ENCODE results near the gene CRYBG2. TPM values are rescaled to one million over a fixed set of nuclear protein-coding genes. Genes with fewer than 3 reads are reported as not detected.
A peak's percentile ranks its signal among the peaks of the same experiment; 100 is the strongest.

The CRYBG2 gene
- total and polyA plus RNA-seq, 2 of the 13 experiments (the other 11 are each of a cell fraction or from before 2014, with no cell fraction given) = 1.3 to 2.9 TPM

DNA sequence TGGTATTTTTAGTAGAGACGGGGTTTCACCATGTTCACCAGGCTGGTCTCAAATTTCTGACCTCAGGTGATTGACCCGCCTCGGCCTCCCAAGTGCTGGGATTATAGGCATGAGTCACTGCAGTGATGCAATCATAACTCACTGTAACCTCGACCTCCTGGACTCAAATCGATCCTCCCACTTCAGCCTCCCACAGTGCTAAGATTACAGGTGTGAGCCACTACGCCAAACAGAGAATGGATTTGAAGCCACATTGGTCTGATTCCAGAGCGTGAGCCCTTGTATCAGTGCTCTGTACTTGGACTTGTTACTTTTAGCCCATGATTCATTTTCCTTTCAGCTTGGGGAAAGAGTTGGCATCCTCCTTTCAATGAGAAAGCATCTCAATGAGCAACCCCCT, 33.5 kb upstream of the CRYBG2 start (continued):
- TF ChIP-seq HNF4G (IDR thresholded peaks at IDR 0.05; ENCODE audit: borderline replicate concordance, low read depth, low read length) = peak; percentile 82; the same call in 1 of the 2 replicates
- peak; percentile 49; the same call in 1 of the 2 replicates for TF ChIP-seq HNF4G (CRISPR knock-in tag; IDR thresholded peaks at IDR 0.05; ENCODE audit: borderline replicate concordance, low read depth)
- TF ChIP-seq ZNF567 (CRISPR knock-in tag; IDR thresholded peaks at IDR 0.05; ENCODE audit: borderline replicate concordance) = no peak
- peak; percentile 84 for TF ChIP-seq THAP11 (CRISPR knock-in tag; IDR thresholded peaks at IDR 0.05)
- TF ChIP-seq, protein P1, sequence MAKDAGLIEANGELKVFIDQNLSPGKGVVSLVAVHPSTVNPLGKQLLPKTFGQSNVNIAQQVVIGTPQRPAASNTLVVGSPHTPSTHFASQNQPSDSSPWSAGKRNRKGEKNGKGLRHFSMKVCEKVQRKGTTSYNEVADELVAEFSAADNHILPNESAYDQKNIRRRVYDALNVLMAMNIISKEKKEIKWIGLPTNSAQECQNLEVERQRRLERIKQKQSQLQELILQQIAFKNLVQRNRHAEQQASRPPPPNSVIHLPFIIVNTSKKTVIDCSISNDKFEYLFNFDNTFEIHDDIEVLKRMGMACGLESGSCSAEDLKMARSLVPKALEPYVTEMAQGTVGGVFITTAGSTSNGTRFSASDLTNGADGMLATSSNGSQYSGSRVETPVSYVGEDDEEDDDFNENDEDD (CRISPR knock-in tag; IDR thresholded peaks at IDR 0.05; ENCODE audit: borderline replicate concordance) = peak; percentile 82; the same call in 1 of the 2 replicates
- TF ChIP-seq ZNF660 (CRISPR knock-in tag; IDR thresholded peaks at IDR 0.05; ENCODE audit: borderline replicate concordance, low read depth) = no peak
- TF ChIP-seq ZNF724P (CRISPR knock-in tag; IDR thresholded peaks at IDR 0.05; ENCODE audit: borderline replicate concordance) = no peak
- no peak for TF ChIP-seq U2AF1 (optimal IDR thresholded peaks at IDR 0.05; ENCODE audit: low read depth, low read length)
- TF ChIP-seq ZNF644 (CRISPR knock-in tag; IDR thresholded peaks at IDR 0.05; ENCODE audit: low read depth) = peak; percentile 85
- TF ChIP-seq, protein P2, sequence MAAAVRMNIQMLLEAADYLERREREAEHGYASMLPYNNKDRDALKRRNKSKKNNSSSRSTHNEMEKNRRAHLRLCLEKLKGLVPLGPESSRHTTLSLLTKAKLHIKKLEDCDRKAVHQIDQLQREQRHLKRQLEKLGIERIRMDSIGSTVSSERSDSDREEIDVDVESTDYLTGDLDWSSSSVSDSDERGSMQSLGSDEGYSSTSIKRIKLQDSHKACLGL (CRISPR knock-in tag; IDR thresholded peaks at IDR 0.05) = no peak
- TF ChIP-seq, protein P3, sequence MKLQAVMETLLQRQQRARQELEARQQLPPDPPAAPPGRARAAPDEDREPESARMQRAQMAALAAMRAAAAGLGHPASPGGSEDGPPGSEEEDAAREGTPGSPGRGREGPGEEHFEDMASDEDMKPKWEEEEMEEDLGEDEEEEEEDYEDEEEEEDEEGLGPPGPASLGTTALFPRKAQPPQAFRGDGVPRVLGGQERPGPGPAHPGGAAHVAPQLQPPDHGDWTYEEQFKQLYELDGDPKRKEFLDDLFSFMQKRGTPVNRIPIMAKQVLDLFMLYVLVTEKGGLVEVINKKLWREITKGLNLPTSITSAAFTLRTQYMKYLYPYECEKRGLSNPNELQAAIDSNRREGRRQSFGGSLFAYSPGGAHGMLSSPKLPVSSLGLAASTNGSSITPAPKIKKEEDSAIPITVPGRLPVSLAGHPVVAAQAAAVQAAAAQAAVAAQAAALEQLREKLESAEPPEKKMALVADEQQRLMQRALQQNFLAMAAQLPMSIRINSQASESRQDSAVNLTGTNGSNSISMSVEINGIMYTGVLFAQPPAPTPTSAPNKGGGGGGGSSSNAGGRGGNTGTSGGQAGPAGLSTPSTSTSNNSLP (IDR thresholded peaks at IDR 0.05; ENCODE audit: low read depth, low read length) = peak; percentile 83; the same call in 1 of the 2 replicates
- TF ChIP-seq RBM22 (optimal IDR thresholded peaks at IDR 0.05; ENCODE audit: low read length) = no peak
- TF ChIP-seq SMYD3 (CRISPR knock-in tag; IDR thresholded peaks at IDR 0.05) = no peak
- no peak for TF ChIP-seq KLF13 (CRISPR knock-in tag; IDR thresholded peaks at IDR 0.05)
- TF ChIP-seq, protein P4, sequence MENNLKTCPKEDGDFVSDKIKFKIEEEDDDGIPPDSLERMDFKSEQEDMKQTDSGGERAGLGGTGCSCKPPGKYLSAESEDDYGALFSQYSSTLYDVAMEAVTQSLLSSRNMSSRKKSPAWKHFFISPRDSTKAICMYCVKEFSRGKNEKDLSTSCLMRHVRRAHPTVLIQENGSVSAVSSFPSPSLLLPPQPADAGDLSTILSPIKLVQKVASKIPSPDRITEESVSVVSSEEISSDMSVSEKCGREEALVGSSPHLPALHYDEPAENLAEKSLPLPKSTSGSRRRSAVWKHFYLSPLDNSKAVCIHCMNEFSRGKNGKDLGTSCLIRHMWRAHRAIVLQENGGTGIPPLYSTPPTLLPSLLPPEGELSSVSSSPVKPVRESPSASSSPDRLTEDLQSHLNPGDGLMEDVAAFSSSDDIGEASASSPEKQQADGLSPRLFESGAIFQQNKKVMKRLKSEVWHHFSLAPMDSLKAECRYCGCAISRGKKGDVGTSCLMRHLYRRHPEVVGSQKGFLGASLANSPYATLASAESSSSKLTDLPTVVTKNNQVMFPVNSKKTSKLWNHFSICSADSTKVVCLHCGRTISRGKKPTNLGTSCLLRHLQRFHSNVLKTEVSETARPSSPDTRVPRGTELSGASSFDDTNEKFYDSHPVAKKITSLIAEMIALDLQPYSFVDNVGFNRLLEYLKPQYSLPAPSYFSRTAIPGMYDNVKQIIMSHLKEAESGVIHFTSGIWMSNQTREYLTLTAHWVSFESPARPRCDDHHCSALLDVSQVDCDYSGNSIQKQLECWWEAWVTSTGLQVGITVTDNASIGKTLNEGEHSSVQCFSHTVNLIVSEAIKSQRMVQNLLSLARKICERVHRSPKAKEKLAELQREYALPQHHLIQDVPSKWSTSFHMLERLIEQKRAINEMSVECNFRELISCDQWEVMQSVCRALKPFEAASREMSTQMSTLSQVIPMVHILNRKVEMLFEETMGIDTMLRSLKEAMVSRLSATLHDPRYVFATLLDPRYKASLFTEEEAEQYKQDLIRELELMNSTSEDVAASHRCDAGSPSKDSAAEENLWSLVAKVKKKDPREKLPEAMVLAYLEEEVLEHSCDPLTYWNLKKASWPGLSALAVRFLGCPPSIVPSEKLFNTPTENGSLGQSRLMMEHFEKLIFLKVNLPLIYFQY (CRISPR knock-in tag; IDR thresholded peaks at IDR 0.05; ENCODE audit: borderline replicate concordance) = no peak; the same call in 1 of the 2 replicates
- no peak for TF ChIP-seq AKAP8 (CRISPR knock-in tag; IDR thresholded peaks at IDR 0.05)
- no peak for TF ChIP-seq SMAD9 (CRISPR knock-in tag; IDR thresholded peaks at IDR 0.05)
- no peak; the same call in 1 of the 2 replicates for TF ChIP-seq ZNF556 (CRISPR knock-in tag; IDR thresholded peaks at IDR 0.05; ENCODE audit: borderline replicate concordance)
- TF ChIP-seq PHF5A (CRISPR knock-in tag; IDR thresholded peaks at IDR 0.05; ENCODE audit: low read depth, unreplicated experiment) = peak; percentile 87
- peak; percentile 50; the same call in 1 of the 2 replicates for TF ChIP-seq ZNF598 (CRISPR knock-in tag; IDR thresholded peaks at IDR 0.05; ENCODE audit: borderline replicate concordance)
- TF ChIP-seq PCBP1 (IDR thresholded peaks at IDR 0.05; ENCODE audit: borderline replicate concordance, low read depth, low read length) = no peak
- TF ChIP-seq TARDBP (CRISPR knock-in tag; IDR thresholded peaks at IDR 0.05) = peak; percentile 82
- TF ChIP-seq ZBTB7A (CRISPR knock-in tag; IDR thresholded peaks at IDR 0.05) = no peak; the same call in 1 of the 2 replicates
- TF ChIP-seq MTA1 (CRISPR knock-in tag; IDR thresholded peaks at IDR 0.05; ENCODE audit: borderline replicate concordance) = no peak
- TF ChIP-seq FOXK2 (IDR thresholded peaks at IDR 0.05) = no peak
